B cell (primary cell): ENCODE data around the gene ZNF611.
"Not testable (repeated sequence)": the region's sequence is repeated elsewhere in the genome, so short reads cannot be mapped to it uniquely, and the experiment has no call there.

Source experiments
- CTCF ChIP-seq: fragments of 200-600 bp; IDR thresholded peaks from one replicate; pipeline ENCODE4 v1.8.0; 2022; ENCODE audit warnings: antibody characterized with exemption, mild to moderate bottlenecking
- EZH2 ChIP-seq: IDR thresholded peaks from 2 replicates; pipeline ENCODE4 v1.6.1; 2012; ENCODE audit warnings: borderline replicate concordance, low read depth, mild to moderate bottlenecking, moderate library complexity, low read length; ENCODE audit not compliant: insufficient read depth, poor library complexity, severe bottlenecking

GRCh38 chr19:52699555-52699954 lies 35.3 kb downstream of the ZNF611 start:
- not testable (repeated sequence) for TF ChIP-seq EZH2, CTCF
